Measurements from ENCODE around the gene NECTIN2.
A peak's percentile ranks its signal among the peaks of the same experiment; 100 is the strongest.

Gene NECTIN2

DNA sequence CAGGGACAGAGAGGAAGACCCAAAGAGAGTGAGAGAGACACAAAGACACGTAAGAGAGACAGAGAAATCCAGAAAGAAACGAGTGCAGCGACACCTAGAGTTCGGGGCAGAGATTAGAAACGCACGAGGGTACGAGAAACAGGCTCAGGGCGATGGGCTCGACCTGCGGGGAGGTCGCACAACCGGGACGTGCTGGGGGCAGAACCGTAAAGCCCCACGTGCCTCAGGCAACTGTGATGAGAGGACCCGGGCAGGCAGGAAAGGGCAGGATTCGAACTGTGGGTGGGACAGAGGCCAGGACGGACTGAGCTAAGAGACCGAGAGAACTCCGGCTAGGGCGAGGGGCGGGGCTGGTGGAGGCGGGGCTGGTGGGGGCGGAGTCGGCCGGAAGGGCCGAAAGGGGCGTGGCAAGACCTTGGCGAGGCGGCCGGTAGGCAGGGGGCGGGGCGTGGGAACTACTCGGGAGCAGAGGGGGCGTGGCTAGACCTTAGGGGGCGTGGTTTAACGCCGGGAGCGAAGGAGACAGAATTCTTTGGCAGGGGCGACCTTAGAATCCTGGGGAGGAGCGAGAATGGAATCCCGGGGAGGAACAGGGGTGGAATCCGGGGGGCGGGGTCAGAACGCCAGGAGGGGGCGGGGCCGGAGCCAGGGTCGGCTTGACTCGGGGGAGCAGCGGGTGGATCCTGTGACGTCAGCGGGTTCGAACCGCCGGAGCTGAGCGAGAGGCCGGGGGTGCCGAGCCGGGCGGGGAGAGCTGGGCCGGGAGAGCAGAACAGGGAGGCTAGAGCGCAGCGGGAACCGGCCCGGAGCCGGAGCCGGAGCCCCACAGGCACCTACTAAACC is at the start of gene NECTIN2:
TSS of gene NECTIN2 (plus strand) at position 686 of the 843 bp plus-strand sequence. CDS start 229 bp downstream, outside the sequence.
- DNase-seq (ENCODE audit: low read depth in 3 of 3), result peak; percentile 77 to 93 (median 80)

DNA sequence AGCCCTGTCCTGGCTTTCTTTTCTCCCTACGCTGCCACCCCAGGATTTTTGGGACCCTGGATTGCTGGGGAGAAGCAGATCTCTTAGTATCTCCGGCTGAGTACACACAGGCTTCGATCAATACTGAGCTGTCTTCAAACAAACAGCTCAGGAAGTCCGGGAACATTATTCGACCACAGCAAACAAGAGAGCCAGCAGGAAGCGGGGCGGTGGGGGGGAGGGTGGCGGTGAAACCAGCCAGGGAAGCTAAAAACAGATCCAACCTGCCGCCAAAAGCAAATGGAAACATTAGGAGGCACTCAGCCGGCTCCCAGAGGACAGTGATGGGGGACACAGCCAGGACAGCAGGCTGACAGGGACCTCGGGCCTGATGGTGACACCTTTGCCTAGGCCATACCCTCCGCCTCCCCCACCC is 49.4 kb upstream of the NECTIN2 start:
- no peak for DNase-seq (ENCODE audit: low read depth in 3 of 3)

- DNase-seq (ENCODE audit: low read depth in 3 of 3), result no peak
Measured at GRCh38 chr19:44799627-44800346, 46.3 kb upstream of the NECTIN2 start.

DNA sequence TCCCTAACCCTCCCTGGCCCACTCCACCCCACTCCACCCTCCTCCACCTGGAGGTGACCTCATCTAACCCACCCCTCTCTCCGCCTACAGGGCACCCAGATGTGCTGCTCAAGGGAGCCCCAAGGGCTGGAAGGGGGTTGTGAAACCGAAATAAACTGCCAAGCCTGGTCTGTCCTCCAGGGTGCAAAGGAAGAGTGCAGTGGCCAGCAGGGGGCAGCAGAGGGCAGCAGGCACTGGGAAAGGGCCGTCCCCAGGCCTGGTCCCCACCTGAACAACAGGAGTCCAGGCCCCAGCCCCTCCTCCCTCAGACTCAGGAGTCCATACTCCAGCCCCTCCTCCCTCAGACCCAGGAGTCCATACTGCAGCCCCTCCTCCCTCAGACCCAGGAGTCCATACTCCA is 45.6 kb upstream of the NECTIN2 start:
- DNase-seq (ENCODE audit: low read depth in 3 of 3), result peak; percentile 60 to 81 (median 65)

GRCh38 chr19:44803442-44804428 is 42.4 kb upstream of the NECTIN2 start:
- no peak for DNase-seq (ENCODE audit: low read depth in 3 of 3)

DNA sequence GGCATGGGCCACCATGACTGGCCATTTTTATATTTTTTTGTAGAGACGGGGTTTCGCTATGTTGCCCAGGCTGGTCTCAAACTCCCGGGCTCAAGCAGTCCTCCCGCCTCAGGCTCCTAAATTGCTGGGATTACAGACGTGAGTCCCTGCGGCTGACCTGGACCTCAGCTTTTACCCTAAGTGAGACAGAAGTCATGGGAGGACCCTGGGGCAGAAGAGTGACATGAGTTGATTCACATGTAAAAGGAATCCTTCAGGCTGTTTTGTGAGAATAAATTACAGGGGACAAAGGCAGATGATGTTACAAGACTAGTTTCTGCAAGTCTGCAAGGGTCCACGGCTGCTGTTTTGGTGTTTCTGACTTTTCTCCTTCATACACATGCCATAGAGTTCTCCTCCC is 39.8 kb upstream of the NECTIN2 start:
- no peak for DNase-seq (ENCODE audit: low read depth in 3 of 3)

- DNase-seq (ENCODE audit: low read depth in 3 of 3), result no peak
Measured at GRCh38 chr19:44807162-44807561, 38.9 kb upstream of the NECTIN2 start.

DNA sequence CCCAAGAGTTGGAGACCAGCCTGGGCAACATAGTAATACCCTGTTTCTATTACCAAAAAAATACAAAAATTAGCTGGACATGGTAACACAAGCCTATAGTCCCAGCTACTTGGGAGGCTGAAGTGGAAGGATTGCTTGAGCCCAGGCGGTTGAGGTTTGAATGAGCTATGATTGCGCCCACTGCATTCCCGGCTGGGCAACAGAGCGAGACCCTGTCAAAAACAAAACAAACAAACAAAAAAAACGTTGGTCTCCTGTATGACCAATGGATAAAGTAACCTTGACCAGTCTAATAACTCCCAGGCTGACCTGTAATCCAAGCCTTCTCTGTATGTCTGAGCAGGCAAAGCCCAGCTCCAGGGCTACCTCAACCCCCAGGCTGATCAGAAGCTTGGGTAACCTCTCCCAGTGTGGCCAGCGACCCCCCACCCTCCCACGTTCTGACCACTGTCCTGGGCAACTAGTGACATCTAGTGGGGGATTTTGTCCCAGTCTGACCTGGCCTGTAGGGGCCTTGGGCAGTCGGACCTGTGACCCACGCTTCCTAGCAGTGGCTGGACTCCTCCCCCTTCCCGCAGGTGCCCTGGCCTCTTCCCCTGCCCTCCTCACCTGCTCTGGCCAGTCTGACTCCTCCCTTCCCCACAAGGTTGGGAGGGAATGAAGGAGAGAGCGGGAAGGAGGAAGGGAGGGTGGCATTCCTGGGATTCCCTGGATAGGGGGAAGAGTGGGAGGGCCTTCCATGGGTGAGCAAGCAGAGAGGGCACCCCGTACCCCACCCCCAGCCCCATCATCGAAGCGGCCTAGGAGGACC is 38.2 kb upstream of the NECTIN2 start:
- DNase-seq (ENCODE audit: low read depth in 3 of 3), result no peak

- DNase-seq (ENCODE audit: low read depth in 3 of 3), result no peak
Measured at GRCh38 chr19:44808463-44809371, 37.4 kb upstream of the NECTIN2 start, which contains the start of gene BCAM. Gene BCAM, plus strand, starts transcription at chr19:44809103. Its CDS starts 22 bp downstream, at chr19:44809125.

- DNase-seq (ENCODE audit: low read depth in 3 of 3), result no peak
Measured at GRCh38 chr19:44809577-44810233, 36.4 kb upstream of the NECTIN2 start.

DNA sequence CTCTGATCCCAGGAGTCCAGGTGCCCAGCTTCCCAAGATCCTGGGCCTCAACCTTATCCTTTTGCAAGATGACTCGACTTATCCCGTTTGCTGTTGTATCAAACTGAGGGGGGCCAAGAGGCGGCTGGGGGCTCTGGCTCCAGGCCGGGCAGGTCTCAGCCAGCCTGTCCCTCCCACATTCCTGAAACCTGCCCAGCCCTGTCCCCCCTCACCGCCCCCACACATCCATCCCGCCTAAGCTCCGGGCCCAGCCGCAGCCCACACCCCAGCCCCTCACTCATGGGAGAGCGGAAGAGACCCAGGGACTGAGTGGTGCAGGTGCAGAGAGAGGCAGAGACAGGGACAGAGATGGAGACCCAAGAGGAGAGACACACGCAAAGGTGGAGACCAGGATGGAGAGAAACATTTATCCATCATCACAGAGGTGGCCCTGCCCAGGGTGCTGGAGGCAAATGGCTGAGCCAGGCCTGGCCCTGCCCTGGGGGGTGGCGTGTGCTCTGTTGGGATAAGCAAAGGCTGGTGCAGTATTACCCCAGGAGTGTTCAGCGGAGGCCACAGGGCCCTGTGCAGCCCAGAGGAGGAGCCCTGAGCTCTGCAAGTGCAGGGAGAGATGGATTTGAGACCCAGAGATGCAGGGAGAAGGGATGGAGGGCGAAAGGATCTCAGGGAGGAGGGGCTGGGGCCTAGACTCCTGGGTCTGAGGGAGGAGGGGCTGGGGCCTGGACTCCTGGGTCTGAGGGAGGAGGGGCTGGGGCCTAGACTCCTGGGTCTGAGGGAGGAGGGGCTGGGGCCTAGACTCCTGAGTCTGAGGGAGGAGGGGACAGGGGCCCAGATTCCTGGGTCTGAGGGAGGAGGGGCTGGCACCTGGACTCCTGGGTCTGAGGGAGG is 35.6 kb upstream of the NECTIN2 start:
- DNase-seq (ENCODE audit: low read depth in 3 of 3), result no peak

- DNase-seq (ENCODE audit: low read depth in 3 of 3), result no peak
Measured at GRCh38 chr19:44811122-44811419, 35.0 kb upstream of the NECTIN2 start.

- DNase-seq (ENCODE audit: low read depth in 3 of 3), result no peak
Measured at GRCh38 chr19:44812142-44812718, 33.9 kb upstream of the NECTIN2 start.

DNA sequence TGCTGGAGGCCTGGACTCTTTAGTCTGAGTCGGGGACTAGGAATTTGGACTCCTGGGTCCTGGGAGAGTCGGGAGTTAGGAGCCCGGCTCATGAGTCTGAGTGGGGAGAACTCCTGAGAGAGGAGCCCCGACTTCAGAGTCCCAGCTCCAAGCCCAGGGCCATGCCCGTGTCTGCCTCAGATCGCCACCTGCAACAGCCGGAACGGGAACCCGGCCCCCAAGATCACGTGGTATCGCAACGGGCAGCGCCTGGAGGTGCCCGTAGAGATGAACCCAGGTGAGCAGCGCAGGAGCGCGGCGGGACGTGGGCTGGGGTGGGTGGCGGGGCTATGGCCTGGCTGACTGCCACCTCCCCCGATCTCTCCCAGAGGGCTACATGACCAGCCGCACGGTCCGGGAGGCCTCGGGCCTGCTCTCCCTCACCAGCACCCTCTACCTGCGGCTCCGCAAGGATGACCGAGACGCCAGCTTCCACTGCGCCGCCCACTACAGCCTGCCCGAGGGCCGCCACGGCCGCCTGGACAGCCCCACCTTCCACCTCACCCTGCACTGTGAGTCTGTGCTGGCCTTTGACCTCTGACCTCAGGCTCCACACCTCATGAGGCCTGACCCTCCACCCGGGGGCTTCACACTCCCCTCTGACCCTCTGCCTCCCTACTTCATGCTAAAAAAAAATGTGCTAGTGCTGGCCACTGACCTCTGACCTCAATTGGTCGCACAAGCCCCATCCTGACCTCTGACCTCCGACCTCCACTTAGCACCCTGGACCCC is 32.8 kb upstream of the NECTIN2 start:
- DNase-seq (ENCODE audit: low read depth in 3 of 3), result no peak

GRCh38 chr19:44813841-44814470 is 32.1 kb upstream of the NECTIN2 start:
- DNase-seq (ENCODE audit: low read depth in 3 of 3), result no peak

DNA sequence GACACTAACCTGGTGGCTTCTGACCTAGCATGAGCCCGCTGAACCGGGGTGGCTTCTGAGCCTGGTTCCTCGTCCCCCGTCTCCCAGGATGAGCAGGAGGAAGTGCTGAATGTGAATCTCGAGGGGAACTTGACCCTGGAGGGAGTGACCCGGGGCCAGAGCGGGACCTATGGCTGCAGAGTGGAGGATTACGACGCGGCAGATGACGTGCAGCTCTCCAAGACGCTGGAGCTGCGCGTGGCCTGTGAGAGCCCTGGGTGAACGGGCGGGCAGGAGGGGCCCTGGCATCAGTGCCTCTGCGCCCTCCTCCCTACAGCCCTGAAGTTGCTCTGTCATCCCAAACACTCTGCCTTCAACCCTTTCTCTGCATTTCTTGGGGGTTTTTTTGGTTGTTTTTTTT is 31.6 kb upstream of the NECTIN2 start:
- no peak for DNase-seq (ENCODE audit: low read depth in 3 of 3)

DNA sequence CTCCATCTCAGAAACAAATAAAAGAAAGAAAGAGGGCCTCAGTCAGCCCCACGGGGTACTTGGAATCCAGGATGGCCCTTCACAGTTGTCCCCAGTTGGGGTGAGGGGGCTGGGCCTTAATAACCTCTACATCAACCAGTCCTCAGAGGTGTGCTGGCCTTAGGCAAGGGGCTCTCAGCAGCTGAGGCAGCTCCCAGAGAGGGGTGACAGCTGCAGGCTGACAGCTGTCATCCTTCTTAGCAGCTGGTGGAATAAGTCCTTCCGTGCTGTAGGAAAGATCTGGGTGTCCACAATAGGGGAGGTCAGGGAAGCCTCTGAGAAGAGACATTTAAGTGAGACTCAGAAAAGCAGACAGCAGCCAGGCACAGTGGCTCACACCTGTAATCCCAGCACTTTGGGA is 29.8 kb upstream of the NECTIN2 start:
- no peak for DNase-seq (ENCODE audit: low read depth in 3 of 3)
